ENCODE results near the gene IGF1R.

- TF ChIP-seq, protein P1, sequence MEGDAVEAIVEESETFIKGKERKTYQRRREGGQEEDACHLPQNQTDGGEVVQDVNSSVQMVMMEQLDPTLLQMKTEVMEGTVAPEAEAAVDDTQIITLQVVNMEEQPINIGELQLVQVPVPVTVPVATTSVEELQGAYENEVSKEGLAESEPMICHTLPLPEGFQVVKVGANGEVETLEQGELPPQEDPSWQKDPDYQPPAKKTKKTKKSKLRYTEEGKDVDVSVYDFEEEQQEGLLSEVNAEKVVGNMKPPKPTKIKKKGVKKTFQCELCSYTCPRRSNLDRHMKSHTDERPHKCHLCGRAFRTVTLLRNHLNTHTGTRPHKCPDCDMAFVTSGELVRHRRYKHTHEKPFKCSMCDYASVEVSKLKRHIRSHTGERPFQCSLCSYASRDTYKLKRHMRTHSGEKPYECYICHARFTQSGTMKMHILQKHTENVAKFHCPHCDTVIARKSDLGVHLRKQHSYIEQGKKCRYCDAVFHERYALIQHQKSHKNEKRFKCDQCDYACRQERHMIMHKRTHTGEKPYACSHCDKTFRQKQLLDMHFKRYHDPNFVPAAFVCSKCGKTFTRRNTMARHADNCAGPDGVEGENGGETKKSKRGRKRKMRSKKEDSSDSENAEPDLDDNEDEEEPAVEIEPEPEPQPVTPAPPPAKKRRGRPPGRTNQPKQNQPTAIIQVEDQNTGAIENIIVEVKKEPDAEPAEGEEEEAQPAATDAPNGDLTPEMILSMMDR (conservative IDR thresholded peaks at IDR 0.05): no peak
- TF ChIP-seq EZH2 (IDR thresholded peaks at IDR 0.05; ENCODE audit: low read depth): no peak
Observed at GRCh38 chr15:98746375-98747155, 98.2 kb downstream of the IGF1R start.
